ENCODE data around the gene USP35. TPM values are rescaled to one million over a fixed set of nuclear protein-coding genes. Genes with fewer than 3 reads are reported as not detected.

USP35 gene
- total RNA-seq, 1 experiment from 2014 or later, result 11.3 TPM

DNA sequence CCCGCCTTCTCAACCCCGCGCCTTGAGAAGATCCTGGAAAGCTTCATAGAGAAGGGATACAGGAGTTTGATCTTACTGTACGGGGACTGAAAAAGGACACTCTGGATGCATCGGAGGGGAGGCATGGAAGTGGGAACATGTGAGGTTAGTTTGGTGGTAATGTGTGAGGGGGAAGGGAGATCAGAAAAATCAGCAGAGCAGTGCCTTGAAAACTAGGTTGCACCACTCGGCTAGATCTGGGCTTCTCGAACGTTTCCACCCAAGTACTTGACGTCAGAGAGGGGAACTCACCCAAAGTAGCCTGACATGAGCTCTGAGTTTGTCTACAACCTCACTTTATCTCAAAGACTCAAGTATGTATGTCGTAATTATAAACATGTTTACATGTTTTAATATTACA is 14.5 kb downstream of the USP35 start:
- H3K4me3 ChIP-seq (ENCODE audit: low read depth, low read length), result no peak overlapping the region
- H3K36me3 ChIP-seq (ENCODE audit: control insufficient read depth, insufficient read depth, low read length), result no peaks in the 10 kb centered on the region
- H3K27me3 ChIP-seq (replicated peaks; ENCODE audit: control insufficient read depth, insufficient read depth, low read length), result no peaks in the 10 kb centered on the region
- H3K9me3 Mint-ChIP-seq (ENCODE audit: unreplicated experiment), result no peaks in the 10 kb centered on the region
- no TSS peak for BruUV-seq (replicated peaks)
- CTCF ChIA-PET, result interaction anchor here (0.6 kb wide), 1 partner anchor 15 kb away, joined by 3 read pairs; the partner anchor contains the start of gene KCTD21
- POLR2A ChIA-PET, result no interaction called here
- no peak overlapping the region for H3K4me3 Mint-ChIP-seq (ENCODE audit: unreplicated experiment)
- peaks cover 6% of the 10 kb centered on the region for H3K4me1 Mint-ChIP-seq (ENCODE audit: low read depth, unreplicated experiment)
- peaks cover 29% of the 10 kb centered on the region for H3K36me3 Mint-ChIP-seq (ENCODE audit: insufficient read depth, unreplicated experiment)
- DNase-seq, result no peak
- H3K4me1 ChIP-seq, result peaks cover 15% of the 10 kb centered on the region; the same call in 1 of the 2 replicates
- intact Hi-C loops (cut with micrococcal nuclease; ENCODE audit: unreplicated experiment), result loop anchor here (2.0 kb wide), 1 partner anchor 28 kb away; no protein-coding TSS in a partner anchor
- no peak for TF ChIP-seq CTCF (IDR thresholded peaks at IDR 0.05; ENCODE audit: insufficient read depth in 1 of 2, low read depth in 1 of 2, low read length in 1 of 2, severe bottlenecking in 1 of 2, unreplicated experiment in 1 of 2)
- H3K27me3 Mint-ChIP-seq (ENCODE audit: insufficient read depth, unreplicated experiment), result no peaks in the 10 kb centered on the region
- H3K27ac Mint-ChIP-seq (ENCODE audit: unreplicated experiment), result no peak overlapping the region
- no peaks in the 10 kb centered on the region for H3K9me3 ChIP-seq

DNA sequence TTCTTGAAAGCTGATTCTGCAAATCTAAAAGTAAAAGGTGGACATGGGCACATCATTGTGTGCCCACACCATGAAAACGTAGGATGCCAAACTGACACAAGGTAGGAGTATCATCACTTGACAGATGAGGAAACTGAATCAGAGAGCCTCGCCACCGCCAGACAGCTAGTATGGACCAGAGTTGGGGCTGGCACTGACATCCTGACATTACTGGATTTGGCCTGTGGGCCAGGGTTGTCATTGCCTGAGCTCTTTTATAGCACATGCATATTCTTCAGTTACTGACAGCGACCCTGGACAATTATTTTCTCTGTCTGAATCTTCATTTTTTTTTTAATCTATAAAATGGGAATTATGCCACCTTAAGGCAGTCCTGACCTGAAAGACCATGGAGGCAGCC is 16.5 kb downstream of the USP35 start:
- Histone ChIP-seq H3K4me3 (ENCODE audit: low read depth, low read length) (no peak overlapping the region), H3K36me3 (ENCODE audit: control insufficient read depth, insufficient read depth, low read length) (no peaks in the 10 kb centered on the region), H3K27me3 (replicated peaks; ENCODE audit: control insufficient read depth, insufficient read depth, low read length) (no peaks in the 10 kb centered on the region), H3K9me3 (no peaks in the 10 kb centered on the region), H3K4me1 (peaks cover 15% of the 10 kb centered on the region; the same call in 1 of the 2 replicates)
- Mint-ChIP-seq H3K36me3 (ENCODE audit: insufficient read depth, unreplicated experiment) (peaks cover 49% of the 10 kb centered on the region), H3K27ac (ENCODE audit: unreplicated experiment) (no peak overlapping the region), H3K4me3 (ENCODE audit: unreplicated experiment) (no peak overlapping the region), H3K4me1 (ENCODE audit: low read depth, unreplicated experiment) (peaks cover 6% of the 10 kb centered on the region), H3K27me3 (ENCODE audit: insufficient read depth, unreplicated experiment) (no peaks in the 10 kb centered on the region), H3K9me3 (ENCODE audit: unreplicated experiment) (no peaks in the 10 kb centered on the region)
- no peak for DNase-seq
- intact Hi-C loops (cut with micrococcal nuclease; ENCODE audit: unreplicated experiment), result no loop called here
- BruUV-seq (replicated peaks), result no TSS peak
- TF ChIP-seq CTCF (IDR thresholded peaks at IDR 0.05; ENCODE audit: insufficient read depth in 1 of 2, low read depth in 1 of 2, low read length in 1 of 2, severe bottlenecking in 1 of 2, unreplicated experiment in 1 of 2), result no peak
- POLR2A ChIA-PET, result no interaction called here
- CTCF ChIA-PET, result no interaction called here

GRCh38 chr11:78205691-78206090 is 17.0 kb downstream of the USP35 start:
- Histone ChIP-seq H3K27me3 (replicated peaks; ENCODE audit: control insufficient read depth, insufficient read depth, low read length) (no peaks in the 10 kb centered on the region), H3K4me3 (ENCODE audit: low read depth, low read length) (no peak overlapping the region), H3K36me3 (ENCODE audit: control insufficient read depth, insufficient read depth, low read length) (no peaks in the 10 kb centered on the region), H3K4me1 (peaks cover 15% of the 10 kb centered on the region; the same call in 1 of the 2 replicates), H3K9me3 (no peaks in the 10 kb centered on the region)
- H3K36me3 Mint-ChIP-seq (ENCODE audit: insufficient read depth, unreplicated experiment), result peaks cover 54% of the 10 kb centered on the region
- intact Hi-C loops (cut with micrococcal nuclease; ENCODE audit: unreplicated experiment), result no loop called here
- no TSS peak for BruUV-seq (replicated peaks)
- TF ChIP-seq CTCF (IDR thresholded peaks at IDR 0.05; ENCODE audit: insufficient read depth in 1 of 2, low read depth in 1 of 2, low read length in 1 of 2, severe bottlenecking in 1 of 2, unreplicated experiment in 1 of 2), result no peak
- no peaks in the 10 kb centered on the region for H3K9me3 Mint-ChIP-seq (ENCODE audit: unreplicated experiment)
- no peak overlapping the region for H3K27ac Mint-ChIP-seq (ENCODE audit: unreplicated experiment)
- no peak for DNase-seq
- POLR2A ChIA-PET, result no interaction called here
- peaks cover 6% of the 10 kb centered on the region for H3K4me1 Mint-ChIP-seq (ENCODE audit: low read depth, unreplicated experiment)
- H3K27me3 Mint-ChIP-seq (ENCODE audit: insufficient read depth, unreplicated experiment), result no peaks in the 10 kb centered on the region
- CTCF ChIA-PET, result interaction anchor here (0.6 kb wide), 1 partner anchor 67 kb away, joined by 4 read pairs; no protein-coding TSS in a partner anchor
- H3K4me3 Mint-ChIP-seq (ENCODE audit: unreplicated experiment), result no peak overlapping the region
